Colonic mucosa (tissue), 4 donors: ENCODE data around the gene ETFA. TPM values are rescaled to one million over a fixed set of nuclear protein-coding genes. Genes with fewer than 3 reads are reported as not detected.

Experiments used
- DNase-seq: peaks from one replicate; pipeline ENCODE4 v3.0.0-alpha.2; 2020
- H3K27ac ChIP-seq: fragments of 200-600 bp; one replicate; pipeline ENCODE4 v1.8.0; 2021
- H3K27me3 ChIP-seq: fragments of 200-600 bp; one replicate; pipeline ENCODE4 v1.8.0; 2021
- H3K36me3 ChIP-seq: fragments of 200-600 bp; one replicate; pipeline ENCODE4 v1.8.0; 2021
- H3K4me1 ChIP-seq: fragments of 200-600 bp; one replicate; pipeline ENCODE4 v1.8.0; 2021; ENCODE audit warnings: mild to moderate bottlenecking
- H3K4me3 ChIP-seq: fragments of 200-600 bp; one replicate; pipeline ENCODE4 v1.8.0; 2021
- H3K9ac ChIP-seq, 2 donors: one replicate each; pipeline ENCODE4 v1.7.0; 2013; ENCODE audit warnings: control low read depth in 2 of 2, low read depth in 2 of 2, low read length in 2 of 2
- H3K9me3 ChIP-seq: fragments of 200-600 bp; one replicate; pipeline ENCODE4 v1.8.0; 2021
- CTCF ChIP-seq: fragments of 200-600 bp; IDR thresholded peaks from one replicate; pipeline ENCODE4 v1.8.0; 2022; ENCODE audit warnings: antibody characterized with exemption, mild to moderate bottlenecking
- intact Hi-C: fragments of 100-400 bp; cut with DNase I; formaldehyde crosslinking; loops from one replicate; pipeline ENCODE4 v1.14.1; 2022
- total RNA-seq, 2 donors: library from RNA; stranded (reverse); fragmentation: NEBNext Ultra II Directional in 1 of 2; extraction: Animal tissue kit (Norgen Biotek cat#: 25700) in 1 of 2; gene quantifications; one replicate each; pipeline ENCODE4 v1.2.1, GENCODE V29; 2021
- donor health status: healthy.
- donor health status: DM: no; HTN: no; CAD: no.
- donor health status: DM: no; HTN: no; CAD: no.

Gene ETFA
- total RNA-seq, 2 donors from 2014 or later, result 300 to 366 TPM

- Histone ChIP-seq H3K4me1 (no peaks in the 10 kb centered on the region), H3K9ac (no peak overlapping the region), H3K4me3 (no peak overlapping the region), H3K9me3 (no peaks in the 10 kb centered on the region), H3K27ac (no peak overlapping the region), H3K36me3 (no peaks in the 10 kb centered on the region), H3K27me3 (no peaks in the 10 kb centered on the region)
- no peak for DNase-seq
- intact Hi-C loops, result no loop called here
- TF ChIP-seq CTCF, result no peak
Observed at GRCh38 chr15:76327191-76328105, 16.2 kb upstream of the ETFA start.

DNA sequence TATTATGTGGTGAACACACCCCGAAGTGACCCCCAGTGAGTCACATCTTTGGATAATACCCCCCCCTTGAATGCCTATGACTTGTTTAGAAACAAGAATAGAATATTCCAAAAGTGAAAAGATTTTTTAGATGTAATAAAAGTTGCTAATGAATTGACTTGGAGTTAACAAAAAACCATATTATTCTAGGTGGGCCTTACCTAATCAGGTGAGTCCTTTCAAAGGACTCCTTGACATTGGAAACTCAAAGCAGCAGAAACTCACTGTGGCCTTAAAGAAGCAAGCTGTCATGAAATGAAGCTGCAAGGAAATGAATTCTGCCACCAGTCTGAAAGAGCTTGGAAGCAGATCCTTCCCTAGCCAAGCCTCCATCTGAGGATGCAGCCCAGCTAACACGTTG is 14.4 kb upstream of the ETFA start:
- Histone ChIP-seq H3K4me1 (no peaks in the 10 kb centered on the region), H3K9me3 (no peaks in the 10 kb centered on the region), H3K27me3 (no peaks in the 10 kb centered on the region), H3K27ac (no peak overlapping the region), H3K4me3 (no peak overlapping the region), H3K9ac (no peak overlapping the region), H3K36me3 (no peaks in the 10 kb centered on the region)
- no peak for TF ChIP-seq CTCF
- no peak for DNase-seq
- intact Hi-C loops, result no loop called here

GRCh38 chr15:76324066-76324465 is 12.8 kb upstream of the ETFA start:
- Histone ChIP-seq H3K36me3 (no peaks in the 10 kb centered on the region), H3K9me3 (no peaks in the 10 kb centered on the region), H3K4me3 (no peak overlapping the region), H3K4me1 (no peaks in the 10 kb centered on the region), H3K27ac (no peak overlapping the region), H3K27me3 (no peaks in the 10 kb centered on the region), H3K9ac (no peak overlapping the region)
- DNase-seq, result no peak
- TF ChIP-seq CTCF, result no peak
- intact Hi-C loops, result no loop called here

- H3K9me3 ChIP-seq, result no peaks in the 10 kb centered on the region
- no peak for DNase-seq
- H3K4me3 ChIP-seq, result no peak overlapping the region
- no peak overlapping the region for H3K9ac ChIP-seq
- no peaks in the 10 kb centered on the region for H3K27me3 ChIP-seq
- intact Hi-C loops, result no loop called here
- no peak for TF ChIP-seq CTCF
- no peak overlapping the region for H3K27ac ChIP-seq
- no peaks in the 10 kb centered on the region for H3K4me1 ChIP-seq
- H3K36me3 ChIP-seq, result no peaks in the 10 kb centered on the region
Observed at GRCh38 chr15:76321602-76322001, 10.3 kb upstream of the ETFA start.

DNA sequence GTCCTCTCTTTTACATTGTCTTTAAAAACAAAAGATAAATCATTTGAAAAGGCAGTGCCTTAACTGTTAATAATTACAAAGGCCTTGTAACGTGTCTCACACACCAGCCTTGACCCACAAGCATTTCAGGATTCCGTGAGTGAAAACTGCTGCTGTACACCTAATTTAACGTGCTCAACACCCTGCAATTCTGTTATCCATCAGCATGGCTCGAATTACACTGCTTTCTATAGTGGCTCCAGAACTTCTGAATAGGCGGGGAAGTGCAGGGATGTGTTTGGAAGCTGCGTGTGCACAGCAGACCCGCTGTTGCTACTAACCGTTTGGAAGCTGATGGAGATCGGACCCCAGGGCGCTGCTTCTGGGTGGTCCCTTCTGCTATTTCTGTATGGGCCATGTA is 9.9 kb upstream of the ETFA start:
- Histone ChIP-seq H3K4me1 (no peaks in the 10 kb centered on the region), H3K27me3 (no peaks in the 10 kb centered on the region), H3K9me3 (no peaks in the 10 kb centered on the region), H3K27ac (no peak overlapping the region), H3K4me3 (no peak overlapping the region), H3K36me3 (no peaks in the 10 kb centered on the region), H3K9ac (no peak overlapping the region)
- TF ChIP-seq CTCF, result no peak
- intact Hi-C loops, result no loop called here
- no peak for DNase-seq
